ENCODE data around the gene DNPEP. TPM values are rescaled to one million over a fixed set of nuclear protein-coding genes. Genes with fewer than 3 reads are reported as not detected.
"Not testable (repeated sequence)": the region's sequence is repeated elsewhere in the genome, so short reads cannot be mapped to it uniquely, and the experiment has no call there.

Gene DNPEP
- total RNA-seq, 3 donors from 2014 or later = 75.7 to 127 (median 125) TPM

- no peaks in the 10 kb centered on the region for H3K36me3 ChIP-seq (ENCODE audit: low read depth)
- intact Hi-C loops (cut with DNase I, micrococcal nuclease) = no loop called here
- TF ChIP-seq CTCF (IDR thresholded peaks at IDR 0.05) = no peak
- no peaks in the 10 kb centered on the region for H3K9me3 ChIP-seq
- no peak for DNase-seq
- no peak overlapping the region for H3K4me3 ChIP-seq
- no peaks in the 10 kb centered on the region for H3K4me1 ChIP-seq (ENCODE audit: low read depth)
- ATAC-seq = no peak
These were observed 22.7 kb upstream of the DNPEP start for GRCh38 chr2:219410390-219410789.

GRCh38 chr2:219409619-219410018, 21.9 kb upstream of the DNPEP start:
- ATAC-seq (no peak), DNase-seq (no peak)
- TF ChIP-seq CTCF (IDR thresholded peaks at IDR 0.05) = no peak
- Histone ChIP-seq H3K4me3 (no peak overlapping the region), H3K9me3 (no peaks in the 10 kb centered on the region), H3K36me3 (ENCODE audit: low read depth) (no peaks in the 10 kb centered on the region), H3K4me1 (ENCODE audit: low read depth) (no peaks in the 10 kb centered on the region)
- intact Hi-C loops (cut with DNase I, micrococcal nuclease) = loop anchor here in 1 of 2 donors (10.0 kb wide), 1 partner anchor 125 kb away; no protein-coding TSS in a partner anchor

DNA sequence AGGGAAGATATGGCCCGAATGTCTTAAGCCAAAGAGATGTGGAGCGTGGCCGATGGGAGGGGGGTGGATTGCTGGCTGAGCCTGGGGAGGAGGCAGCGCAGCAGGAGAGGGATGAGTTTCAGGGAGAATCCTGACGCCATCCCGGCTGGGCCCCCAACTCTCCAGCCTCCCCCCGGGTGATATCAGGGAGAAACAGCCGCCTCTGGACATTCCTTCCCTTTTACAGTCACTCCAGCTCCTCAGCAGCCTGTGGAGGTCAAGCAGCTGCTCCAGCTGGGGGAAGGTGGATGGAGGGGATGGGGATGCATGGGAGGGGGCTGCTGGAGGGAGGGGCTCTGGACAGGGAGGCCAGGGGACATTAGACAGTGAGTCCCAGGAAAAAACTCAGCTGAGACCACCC, 20.9 kb upstream of the DNPEP start:
- DNase-seq (no peak), ATAC-seq (peak; percentile 13)
- Histone ChIP-seq H3K4me1 (ENCODE audit: low read depth) (no peaks in the 10 kb centered on the region), H3K36me3 (ENCODE audit: low read depth) (no peaks in the 10 kb centered on the region), H3K9me3 (no peaks in the 10 kb centered on the region), H3K4me3 (no peak overlapping the region)
- intact Hi-C loops (cut with DNase I, micrococcal nuclease) = loop anchor here in 1 of 2 donors (10.0 kb wide), 1 partner anchor 126 kb away; no protein-coding TSS in a partner anchor
- TF ChIP-seq CTCF (IDR thresholded peaks at IDR 0.05) = no peak

DNA sequence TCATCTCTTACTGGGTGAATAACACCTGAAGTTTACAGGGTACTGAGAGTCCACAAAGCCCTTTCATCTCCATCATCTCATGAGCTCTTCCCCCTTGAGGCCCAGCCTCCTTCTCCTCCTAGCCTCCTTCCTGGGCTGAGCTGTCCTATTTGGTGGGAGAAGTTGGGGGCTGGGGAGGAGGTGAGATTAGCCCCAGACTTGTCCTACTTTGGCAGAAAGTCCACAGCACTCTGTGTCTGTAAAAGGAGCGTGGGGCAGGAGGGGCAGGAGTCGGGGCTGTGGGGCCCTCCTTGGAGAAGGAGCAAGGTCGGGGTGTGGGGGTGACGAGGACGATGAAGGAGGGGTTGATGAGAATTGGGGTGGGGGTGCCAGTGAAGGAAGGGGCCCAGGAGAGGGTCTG, 20.5 kb upstream of the DNPEP start:
- no peaks in the 10 kb centered on the region for H3K4me1 ChIP-seq (ENCODE audit: low read depth)
- no peak for DNase-seq
- intact Hi-C loops (cut with DNase I, micrococcal nuclease) = loop anchor here in 1 of 2 donors (10.0 kb wide), 1 partner anchor 127 kb away; no protein-coding TSS in a partner anchor
- H3K4me3 ChIP-seq = no peak overlapping the region
- no peak for TF ChIP-seq CTCF (IDR thresholded peaks at IDR 0.05)
- no peaks in the 10 kb centered on the region for H3K36me3 ChIP-seq (ENCODE audit: low read depth)
- H3K9me3 ChIP-seq = no peaks in the 10 kb centered on the region
- ATAC-seq = no peak

DNA sequence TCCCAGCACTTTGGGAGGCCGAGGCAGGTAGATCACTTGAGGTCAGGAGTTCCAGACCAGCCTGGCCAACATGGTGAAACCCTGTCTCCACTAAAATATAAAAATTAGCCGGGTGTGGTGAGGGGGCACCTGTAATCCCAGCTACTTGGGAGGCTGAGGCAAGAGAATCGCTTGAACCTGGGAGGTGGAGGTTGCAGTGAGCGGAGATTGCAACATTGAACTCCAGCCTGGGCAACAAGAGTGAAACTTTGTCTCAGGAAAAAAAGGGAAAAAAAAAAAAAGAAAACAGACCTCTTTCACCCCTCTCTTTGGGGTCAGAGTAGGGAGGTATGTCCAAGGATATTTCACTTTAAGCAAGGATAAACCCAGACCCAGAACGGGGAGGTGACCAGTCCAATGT, 19.6 kb upstream of the DNPEP start:
- DNase-seq; ATAC-seq; H3K9me3 ChIP-seq; H3K4me3 ChIP-seq; H3K36me3 ChIP-seq (ENCODE audit: low read depth); H3K4me1 ChIP-seq (ENCODE audit: low read depth): not testable (repeated sequence)
- intact Hi-C loops (cut with DNase I, micrococcal nuclease) = loop anchor here in 1 of 2 donors (10.0 kb wide), 1 partner anchor 127 kb away; no protein-coding TSS in a partner anchor

DNA sequence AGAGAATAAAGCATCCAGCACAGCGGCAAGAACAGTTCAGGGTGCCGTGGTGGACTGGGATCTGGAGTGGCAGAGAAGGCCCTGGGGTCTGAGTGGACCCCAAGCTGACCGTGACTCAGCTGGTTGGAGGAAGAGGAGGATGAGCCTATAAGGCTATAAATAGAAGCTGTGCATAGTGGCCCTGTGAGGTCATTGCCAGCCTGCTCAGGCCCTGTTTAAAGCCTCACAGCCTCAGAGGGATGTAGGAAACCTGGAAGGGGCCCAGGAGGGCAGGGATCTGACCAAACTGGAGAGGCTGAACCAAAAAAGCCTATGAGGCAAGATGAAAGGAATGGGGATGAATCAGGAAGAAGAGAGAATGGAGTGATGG, 19.1 kb upstream of the DNPEP start:
- DNase-seq = no peak
- intact Hi-C loops (cut with DNase I, micrococcal nuclease) = loop anchor here in 1 of 2 donors (10.0 kb wide), 1 partner anchor 128 kb away; no protein-coding TSS in a partner anchor
- Histone ChIP-seq H3K36me3 (ENCODE audit: low read depth) (no peaks in the 10 kb centered on the region), H3K4me3 (no peak overlapping the region), H3K4me1 (ENCODE audit: low read depth) (no peaks in the 10 kb centered on the region), H3K9me3 (no peaks in the 10 kb centered on the region)
- no peak for TF ChIP-seq CTCF (IDR thresholded peaks at IDR 0.05)
- ATAC-seq = no peak
